Limb (tissue), 2 donors: ENCODE results near the gene TBC1D14.

ENCODE experiments used
- DNase-seq, 2 donors: peaks; one replicate each; pipeline ENCODE4 v3.0.0-alpha.2; 2016; ENCODE audit errors: extremely low spot score in 2 of 2

The TBC1D14 gene, protein sequence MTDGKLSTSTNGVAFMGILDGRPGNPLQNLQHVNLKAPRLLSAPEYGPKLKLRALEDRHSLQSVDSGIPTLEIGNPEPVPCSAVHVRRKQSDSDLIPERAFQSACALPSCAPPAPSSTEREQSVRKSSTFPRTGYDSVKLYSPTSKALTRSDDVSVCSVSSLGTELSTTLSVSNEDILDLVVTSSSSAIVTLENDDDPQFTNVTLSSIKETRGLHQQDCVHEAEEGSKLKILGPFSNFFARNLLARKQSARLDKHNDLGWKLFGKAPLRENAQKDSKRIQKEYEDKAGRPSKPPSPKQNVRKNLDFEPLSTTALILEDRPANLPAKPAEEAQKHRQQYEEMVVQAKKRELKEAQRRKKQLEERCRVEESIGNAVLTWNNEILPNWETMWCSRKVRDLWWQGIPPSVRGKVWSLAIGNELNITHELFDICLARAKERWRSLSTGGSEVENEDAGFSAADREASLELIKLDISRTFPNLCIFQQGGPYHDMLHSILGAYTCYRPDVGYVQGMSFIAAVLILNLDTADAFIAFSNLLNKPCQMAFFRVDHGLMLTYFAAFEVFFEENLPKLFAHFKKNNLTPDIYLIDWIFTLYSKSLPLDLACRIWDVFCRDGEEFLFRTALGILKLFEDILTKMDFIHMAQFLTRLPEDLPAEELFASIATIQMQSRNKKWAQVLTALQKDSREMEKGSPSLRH

GRCh38 chr4:6909113-6909969 is at the start of gene TBC1D14:
Gene TBC1D14, plus strand, starts transcription at chr4:6909826. Its CDS starts 13,564 bp downstream, at chr4:6923390.
- DNase-seq: peak; percentile 87 to 94

DNA sequence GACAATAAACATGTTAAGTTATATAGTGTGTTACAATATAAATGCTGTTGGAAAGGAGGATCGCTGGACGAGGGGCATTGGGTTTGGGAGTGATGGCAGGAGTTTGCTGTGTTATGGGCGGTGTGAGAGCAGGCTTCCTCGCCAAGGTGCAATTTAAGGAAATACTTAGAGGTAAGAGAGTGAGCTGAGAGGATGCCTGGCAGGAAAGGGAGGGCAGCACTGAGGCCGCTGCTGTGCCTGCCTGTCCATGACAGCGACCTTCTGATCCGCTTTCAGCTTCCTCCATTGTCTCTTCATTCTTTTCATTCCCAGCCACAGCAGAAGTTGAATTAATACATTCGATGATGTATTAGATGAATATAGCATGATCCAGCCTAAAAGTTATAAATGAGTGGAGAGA is 41.2 kb upstream of the TBC1D14 start:
- no peak for DNase-seq

DNA sequence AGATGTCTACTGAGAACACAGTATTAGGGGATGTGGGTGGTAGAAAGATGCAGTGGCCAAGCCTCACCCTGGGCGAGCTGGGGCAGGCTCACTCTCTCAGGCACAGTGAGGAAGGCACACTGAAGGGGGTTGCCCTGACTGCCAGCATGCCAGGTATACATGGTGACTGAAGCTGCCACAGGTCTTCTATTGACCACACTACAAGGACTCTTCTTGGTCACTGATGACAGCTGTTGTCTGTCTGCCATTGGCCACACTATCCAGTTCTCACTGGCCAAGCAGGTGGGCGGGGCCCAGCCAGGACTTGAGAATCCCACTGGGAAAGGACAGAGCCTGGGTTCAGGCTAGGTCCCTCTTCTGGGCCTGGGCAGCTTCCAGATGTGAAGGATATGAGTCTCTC is 39.7 kb upstream of the TBC1D14 start:
- no peak for DNase-seq

DNA sequence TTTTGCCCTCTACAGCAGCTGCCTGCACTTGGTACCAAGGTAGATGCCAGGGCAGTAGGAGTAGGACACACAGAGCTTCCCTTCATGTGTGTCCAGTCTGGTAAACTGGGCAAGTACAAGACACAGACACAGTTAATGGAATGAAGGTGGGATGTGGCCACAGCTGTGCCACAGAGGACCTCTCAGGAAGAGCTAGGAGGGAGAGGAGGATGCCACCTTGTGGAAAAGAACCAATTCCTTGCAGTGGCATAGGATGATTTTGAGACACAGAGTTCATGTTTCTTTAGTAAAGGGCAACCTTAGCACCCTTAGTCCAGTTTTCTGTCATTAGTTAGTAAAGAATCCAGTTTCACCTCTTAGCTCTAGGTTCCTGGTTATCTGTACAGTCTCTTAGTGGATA is 36.3 kb upstream of the TBC1D14 start:
- no peak for DNase-seq

- peak in 1 of 2 donors; percentile 73 for DNase-seq
These were observed 35.7 kb upstream of the TBC1D14 start for GRCh38 chr4:6873792-6874461.

GRCh38 chr4:6874981-6875380 is 34.6 kb upstream of the TBC1D14 start:
- no peak for DNase-seq

- DNase-seq: no peak
These were observed 34.2 kb upstream of the TBC1D14 start for GRCh38 chr4:6875431-6875831.

GRCh38 chr4:6876440-6876839 is 33.2 kb upstream of the TBC1D14 start:
- DNase-seq: no peak

- no peak for DNase-seq
These were observed 32.6 kb upstream of the TBC1D14 start for GRCh38 chr4:6877067-6877466.

- no peak for DNase-seq
These were observed 31.1 kb upstream of the TBC1D14 start for GRCh38 chr4:6878451-6879059.

GRCh38 chr4:6880691-6881090 is 28.9 kb upstream of the TBC1D14 start:
- no peak for DNase-seq

DNA sequence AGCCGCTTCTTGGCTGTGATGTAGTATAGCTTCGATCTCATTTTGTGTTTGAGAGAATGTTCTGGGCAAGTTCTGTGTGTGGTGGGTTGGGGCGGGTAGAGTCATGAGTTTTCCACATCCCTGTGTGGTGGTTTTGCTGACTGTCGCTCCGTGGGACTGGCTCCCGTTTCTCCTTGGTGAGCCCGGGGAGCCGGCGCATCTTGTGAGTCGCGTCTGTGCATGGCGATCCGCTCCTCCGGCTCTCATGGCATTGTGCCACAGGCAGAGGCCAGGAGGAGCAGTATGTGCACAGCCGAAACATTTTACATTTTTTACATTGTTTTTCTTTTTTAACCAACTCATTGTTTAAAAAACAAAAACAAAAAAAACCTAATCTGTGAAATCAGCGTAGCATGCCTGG is 27.7 kb upstream of the TBC1D14 start:
- DNase-seq: no peak

DNA sequence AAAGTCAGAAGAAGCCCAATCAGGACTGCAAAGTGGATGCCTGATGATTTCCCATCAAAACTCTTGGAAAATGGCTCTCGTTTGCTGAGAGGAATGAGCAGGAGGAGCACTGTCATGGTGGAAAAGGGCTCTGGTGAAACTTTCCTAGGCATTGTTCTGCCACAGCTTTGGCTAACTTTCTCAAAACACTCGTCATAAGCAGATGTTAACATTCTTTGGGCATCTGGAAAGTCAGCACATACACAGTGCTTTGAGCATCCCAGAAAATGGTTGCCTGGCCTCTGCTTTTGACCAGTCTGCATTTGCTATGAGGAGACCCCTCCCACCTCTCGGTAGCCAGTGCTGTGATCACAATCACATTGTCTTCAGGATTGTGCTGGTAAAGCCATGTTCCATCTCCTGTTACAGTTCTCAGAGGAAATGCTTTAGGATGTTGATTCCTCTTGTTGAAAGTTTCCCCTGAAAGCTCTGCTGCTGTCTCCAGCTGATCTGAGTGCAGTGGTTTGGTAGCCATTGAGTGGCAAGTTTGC is 25.2 kb upstream of the TBC1D14 start:
- DNase-seq: no peak

- no peak for DNase-seq
These were observed 23.6 kb upstream of the TBC1D14 start for GRCh38 chr4:6885953-6886557.

- no peak for DNase-seq
These were observed 22.7 kb upstream of the TBC1D14 start for GRCh38 chr4:6886886-6887285.

DNA sequence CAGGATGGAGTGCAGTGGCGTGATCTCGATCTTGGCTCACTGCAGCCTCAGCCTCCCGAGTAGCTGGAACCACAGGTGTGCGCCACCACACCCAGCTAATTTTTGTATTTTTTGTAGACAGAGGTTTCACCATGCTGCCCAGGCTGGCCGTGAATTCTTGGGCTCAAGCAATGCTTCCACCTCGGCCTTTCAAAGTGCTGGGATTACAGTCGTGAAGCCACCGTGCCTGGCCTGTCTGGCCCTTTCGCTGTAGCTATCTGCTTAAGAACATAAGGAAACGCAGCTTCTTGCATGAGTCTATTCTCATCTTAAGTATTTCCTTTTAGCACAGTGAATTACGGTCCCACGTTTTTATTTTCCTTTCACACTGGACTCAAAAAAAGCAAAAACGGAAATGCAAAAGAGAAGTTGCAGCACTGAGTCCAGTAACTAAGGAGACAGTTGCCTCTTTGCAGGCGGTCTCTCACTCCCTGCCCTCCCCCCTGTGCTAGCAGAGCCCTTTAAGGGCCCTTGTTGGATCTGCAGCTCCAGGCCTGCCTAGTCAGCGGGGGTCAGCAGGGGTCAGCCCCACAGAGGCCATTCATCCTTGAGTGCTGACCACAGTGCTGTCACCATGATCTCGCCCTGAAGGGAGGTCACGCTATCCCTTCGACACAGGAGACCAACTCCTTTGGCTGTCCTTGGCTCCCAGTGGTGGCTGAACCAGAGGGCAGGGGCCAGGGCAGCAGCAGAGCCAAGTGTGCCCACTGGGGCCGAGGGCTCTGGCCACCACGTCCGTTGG is 21.8 kb upstream of the TBC1D14 start:
- DNase-seq: no peak

DNA sequence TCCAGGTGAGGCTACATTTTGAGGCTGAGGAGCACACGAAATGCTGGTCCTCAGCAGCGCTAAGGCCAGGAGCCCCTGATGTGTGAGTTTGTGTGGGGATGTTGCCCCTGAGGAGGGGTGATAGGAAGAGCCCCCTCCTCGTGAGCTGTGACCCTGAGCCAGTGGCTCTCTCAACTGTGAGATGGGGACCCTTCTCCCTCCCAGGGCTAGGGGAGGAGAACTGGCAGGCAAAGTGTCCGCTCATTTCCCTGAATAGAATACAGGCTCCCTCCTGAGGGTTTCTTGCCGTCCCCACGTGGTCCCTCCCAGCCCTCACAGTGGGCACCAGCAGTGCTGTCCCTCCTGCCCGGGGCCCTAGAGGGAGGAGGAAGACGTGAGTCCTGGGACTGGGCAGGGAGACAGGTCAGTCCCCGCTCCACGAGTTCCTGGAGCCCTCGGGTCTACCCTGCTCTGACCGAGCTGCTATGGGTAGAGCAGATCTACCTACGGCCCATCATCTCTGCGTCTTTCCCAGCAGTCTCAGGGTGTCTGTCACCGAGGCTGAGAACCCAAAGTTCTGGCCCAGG is 21.0 kb upstream of the TBC1D14 start:
- DNase-seq: no peak

- DNase-seq: no peak
These were observed 20.4 kb upstream of the TBC1D14 start for GRCh38 chr4:6889101-6889735.
